Measurements from ENCODE around the gene SYNCRIP. TPM values are rescaled to one million over a fixed set of nuclear protein-coding genes. Genes with fewer than 3 reads are reported as not detected.
"Not testable (repeated sequence)": the region's sequence is repeated elsewhere in the genome, so short reads cannot be mapped to it uniquely, and the experiment has no call there.

The SYNCRIP gene
- total RNA-seq, 1 experiment from 2014 or later = 69.6 TPM

GRCh38 chr6:85564223-85564622, 78.5 kb downstream of the SYNCRIP start:
- in situ Hi-C loops (cut with HindIII; ENCODE audit: low sequenced_read_pairs); DNase-seq (ENCODE audit: low spot score): not testable (repeated sequence)

Other genes with a start within 250 kb of the SYNCRIP start
- 11.0 and 11.5 TPM in 2 replicates for gene NT5E, start 192.8 kb downstream of the SYNCRIP start, total RNA-seq (2014; rRNA removed; shearing (Covaris generic))
- gene SNX14, start 49.0 kb downstream of the SYNCRIP start, total RNA-seq (2014; rRNA removed; shearing (Covaris generic)) = 79.4 and 87.5 TPM in 2 replicates